Measurements from ENCODE around the gene IRS1.

DNA sequence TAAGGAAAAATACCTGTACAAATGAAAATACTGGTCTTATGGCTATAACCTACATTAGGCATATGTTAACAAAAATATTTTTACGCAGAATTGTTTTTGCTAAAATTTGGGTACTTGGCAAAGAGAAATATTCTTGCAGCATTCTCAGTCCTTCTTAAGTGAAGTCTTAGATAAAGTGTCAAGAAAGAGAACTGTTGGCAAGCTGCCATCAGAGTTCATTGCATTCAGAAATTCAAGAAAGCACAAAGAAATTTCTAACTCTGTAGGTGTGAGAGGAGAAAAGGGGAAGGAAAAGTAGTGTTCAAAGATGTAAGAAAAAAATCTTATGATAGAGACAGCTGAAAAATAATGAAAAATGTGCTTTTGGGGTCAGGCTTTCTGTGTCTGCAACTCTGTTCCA lies 86.7 kb downstream of the IRS1 start:
- TF ChIP-seq, protein P1, sequence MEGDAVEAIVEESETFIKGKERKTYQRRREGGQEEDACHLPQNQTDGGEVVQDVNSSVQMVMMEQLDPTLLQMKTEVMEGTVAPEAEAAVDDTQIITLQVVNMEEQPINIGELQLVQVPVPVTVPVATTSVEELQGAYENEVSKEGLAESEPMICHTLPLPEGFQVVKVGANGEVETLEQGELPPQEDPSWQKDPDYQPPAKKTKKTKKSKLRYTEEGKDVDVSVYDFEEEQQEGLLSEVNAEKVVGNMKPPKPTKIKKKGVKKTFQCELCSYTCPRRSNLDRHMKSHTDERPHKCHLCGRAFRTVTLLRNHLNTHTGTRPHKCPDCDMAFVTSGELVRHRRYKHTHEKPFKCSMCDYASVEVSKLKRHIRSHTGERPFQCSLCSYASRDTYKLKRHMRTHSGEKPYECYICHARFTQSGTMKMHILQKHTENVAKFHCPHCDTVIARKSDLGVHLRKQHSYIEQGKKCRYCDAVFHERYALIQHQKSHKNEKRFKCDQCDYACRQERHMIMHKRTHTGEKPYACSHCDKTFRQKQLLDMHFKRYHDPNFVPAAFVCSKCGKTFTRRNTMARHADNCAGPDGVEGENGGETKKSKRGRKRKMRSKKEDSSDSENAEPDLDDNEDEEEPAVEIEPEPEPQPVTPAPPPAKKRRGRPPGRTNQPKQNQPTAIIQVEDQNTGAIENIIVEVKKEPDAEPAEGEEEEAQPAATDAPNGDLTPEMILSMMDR (IDR thresholded peaks at IDR 0.05; ENCODE audit: borderline replicate concordance, extremely low read depth, low read length, poor library complexity, severe bottlenecking): no peak
- no peak for TF ChIP-seq EZH2 (IDR thresholded peaks at IDR 0.05; ENCODE audit: borderline replicate concordance, low read depth, low read length, severe bottlenecking)
